WI38 (cell line): ENCODE data around the gene RAB33B.
A peak's percentile ranks its signal among the peaks of the same experiment; 100 is the strongest.
"Not testable (repeated sequence)": the region's sequence is repeated elsewhere in the genome, so short reads cannot be mapped to it uniquely, and the experiment has no call there.

Experiments used
- H3K4me3 ChIP-seq: 2 replicates; pipeline ENCODE4 v1.5.1; 2011; ENCODE audit warnings: low read depth, mild to moderate bottlenecking, control low read depth, low read length
- CTCF ChIP-seq: IDR thresholded peaks from 2 replicates; pipeline ENCODE4 v1.5.1; 2012; ENCODE audit warnings: low read depth, mild to moderate bottlenecking, control low read depth, low read length

RAB33B gene

DNA sequence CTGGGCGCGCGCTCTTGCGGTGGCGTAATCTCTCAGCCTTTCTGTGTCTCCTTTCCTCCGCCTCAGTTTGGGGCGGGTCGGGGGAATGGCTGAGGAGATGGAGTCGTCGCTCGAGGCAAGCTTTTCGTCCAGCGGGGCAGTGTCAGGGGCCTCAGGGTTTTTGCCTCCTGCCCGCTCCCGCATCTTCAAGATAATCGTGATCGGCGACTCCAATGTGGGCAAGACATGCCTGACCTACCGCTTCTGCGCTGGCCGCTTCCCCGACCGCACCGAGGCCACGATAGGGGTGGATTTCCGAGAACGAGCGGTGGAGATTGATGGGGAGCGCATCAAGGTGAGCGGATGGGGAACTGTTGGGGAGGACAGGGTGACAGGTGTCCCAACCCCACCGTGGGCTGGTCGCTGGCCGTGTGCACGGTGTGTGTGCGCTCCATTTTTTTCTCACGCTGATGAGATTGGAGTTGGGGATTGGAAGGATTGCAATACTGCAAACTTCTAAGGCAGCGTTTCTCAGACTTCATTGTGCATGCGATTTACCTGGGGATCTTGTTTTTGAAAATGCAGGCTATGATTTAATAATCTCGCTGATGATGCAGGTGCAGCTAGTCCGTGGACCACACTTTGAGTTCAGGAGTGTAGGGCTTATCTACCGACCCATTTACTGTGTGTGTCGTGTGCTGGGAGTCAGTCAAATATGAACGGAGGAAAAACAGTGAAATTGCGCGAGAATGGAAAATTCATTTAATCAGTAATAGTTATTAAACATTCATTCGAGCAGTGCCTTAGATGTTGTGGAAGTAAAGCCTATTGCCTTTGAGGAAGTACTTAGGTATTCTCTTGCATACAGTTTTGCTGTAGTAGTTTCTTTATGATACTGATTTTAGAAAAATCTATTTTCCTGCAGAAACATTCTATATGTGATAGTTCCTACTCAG is at the start of gene RAB33B:
RAB33B (plus strand) TSS at position 11 of the 935 bp plus-strand sequence; CDS start at position 86, 75 bp downstream.
- peak within 1 kb of the TSS; percentile 72 for H3K4me3 ChIP-seq
- TF ChIP-seq CTCF = no peak

- TF ChIP-seq CTCF = no peak
- no peak overlapping the region for H3K4me3 ChIP-seq
These were observed 43.6 kb upstream of the RAB33B start for GRCh38 chr4:139410312-139410711.

DNA sequence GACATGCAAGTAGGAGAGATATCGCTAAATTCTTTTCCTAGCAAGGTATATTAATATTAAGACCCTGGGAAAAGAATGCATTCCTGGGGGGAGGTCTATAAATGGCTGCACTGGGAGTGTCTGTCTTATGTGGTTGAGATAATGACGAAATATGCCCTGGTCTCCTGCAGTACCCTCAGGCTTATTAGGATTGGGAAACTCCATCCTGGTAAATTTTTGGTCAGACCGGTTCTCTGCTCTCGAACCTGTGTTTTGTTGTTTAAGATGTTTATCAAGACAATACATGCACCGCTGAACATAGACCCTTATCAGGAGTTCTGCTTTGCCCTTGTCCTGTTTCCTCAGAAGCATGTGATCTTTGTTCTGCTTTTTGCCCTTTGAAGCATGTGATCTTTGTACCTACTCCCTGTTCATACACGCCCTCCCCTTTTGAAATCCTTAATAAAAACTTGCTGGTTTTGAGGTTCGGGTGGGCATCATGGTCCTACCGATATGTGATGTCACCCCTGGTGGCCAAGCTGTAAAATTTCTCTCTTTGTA is 39.2 kb upstream of the RAB33B start:
- H3K4me3 ChIP-seq = not testable (repeated sequence)

- no peak overlapping the region for H3K4me3 ChIP-seq
- peak; percentile 19; the same call in 1 of the 2 replicates for TF ChIP-seq CTCF
These were observed 37.7 kb upstream of the RAB33B start for GRCh38 chr4:139416073-139416673.

DNA sequence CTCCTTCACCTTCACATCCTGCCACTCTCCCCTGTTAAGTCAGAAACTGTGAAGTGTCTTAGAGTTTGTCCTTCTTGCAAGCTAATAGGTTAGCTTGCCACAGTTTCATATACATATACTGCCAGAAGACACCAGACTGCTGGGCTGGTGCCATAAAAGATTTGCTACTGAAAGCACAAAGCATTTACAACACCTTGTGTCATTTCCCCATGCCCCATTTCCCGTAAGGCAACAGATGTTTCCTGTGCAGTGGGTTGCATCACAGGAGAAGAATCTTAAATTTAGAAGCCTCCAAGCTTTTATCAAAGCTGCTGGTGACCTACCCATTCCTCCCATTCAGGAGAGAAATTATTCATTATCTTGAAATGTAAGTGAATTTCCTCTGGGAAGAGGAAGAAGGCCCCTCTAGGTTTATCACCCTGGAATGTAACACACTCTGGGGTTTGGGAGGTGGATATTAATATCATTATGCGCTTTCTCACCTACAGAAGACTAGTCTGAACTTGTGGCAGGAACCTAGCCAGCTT is 34.5 kb upstream of the RAB33B start:
- no peak for TF ChIP-seq CTCF
- no peak overlapping the region for H3K4me3 ChIP-seq

DNA sequence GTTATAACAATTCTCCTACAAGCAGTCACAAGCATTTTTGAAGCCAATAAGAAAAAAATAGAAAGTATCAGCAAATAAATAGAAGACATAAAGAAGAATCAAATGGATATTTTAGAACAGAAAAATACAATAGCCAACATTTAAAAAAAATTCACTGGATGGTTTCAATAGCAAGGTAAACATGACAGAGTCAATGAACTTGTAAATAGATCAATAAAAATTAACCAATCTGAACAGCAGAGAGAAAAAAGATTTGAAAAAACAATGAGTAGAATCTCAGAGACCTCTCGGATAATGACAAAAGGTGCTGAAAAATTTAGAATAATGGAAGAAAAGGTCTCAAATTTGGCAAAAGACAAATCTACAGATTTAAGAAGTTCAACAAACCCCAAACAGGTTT is 33.3 kb upstream of the RAB33B start:
- H3K4me3 ChIP-seq = no peak overlapping the region
- no peak for TF ChIP-seq CTCF

DNA sequence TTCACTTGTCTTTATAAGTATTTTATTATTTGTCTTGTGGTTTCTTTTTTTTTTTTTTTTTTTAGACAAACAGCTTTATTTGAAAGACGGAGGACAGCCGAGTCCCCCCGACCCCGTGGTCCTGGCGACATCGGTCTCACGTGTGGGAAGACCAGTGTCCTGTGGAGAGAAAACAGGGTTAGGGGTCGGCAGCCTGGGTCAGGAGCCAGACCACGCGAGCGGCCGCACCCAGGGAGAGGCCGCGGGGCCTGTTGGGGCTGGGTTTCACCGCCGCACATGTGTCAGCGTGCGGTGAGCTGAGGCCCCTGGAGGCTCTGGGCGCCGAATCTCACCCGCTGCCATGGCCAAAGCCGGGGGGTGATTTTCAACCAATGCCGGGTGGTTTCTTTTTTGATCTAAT is 17.8 kb upstream of the RAB33B start:
- TF ChIP-seq CTCF = no peak
- no peak overlapping the region for H3K4me3 ChIP-seq
